Bone marrow (tissue), 2 donors: ENCODE data around the gene GNA14.
"Not testable (repeated sequence)": the region's sequence is repeated elsewhere in the genome, so short reads cannot be mapped to it uniquely, and the experiment has no call there.

Experiments used
- DNase-seq, 2 donors: peaks; one replicate each; lab custom pipeline; 2025; lab: John Stamatoyannopoulos, UW

GNA14 gene

GRCh38 chr9:77588271-77588937 is 59.7 kb downstream of the GNA14 start:
- no peak for DNase-seq

DNA sequence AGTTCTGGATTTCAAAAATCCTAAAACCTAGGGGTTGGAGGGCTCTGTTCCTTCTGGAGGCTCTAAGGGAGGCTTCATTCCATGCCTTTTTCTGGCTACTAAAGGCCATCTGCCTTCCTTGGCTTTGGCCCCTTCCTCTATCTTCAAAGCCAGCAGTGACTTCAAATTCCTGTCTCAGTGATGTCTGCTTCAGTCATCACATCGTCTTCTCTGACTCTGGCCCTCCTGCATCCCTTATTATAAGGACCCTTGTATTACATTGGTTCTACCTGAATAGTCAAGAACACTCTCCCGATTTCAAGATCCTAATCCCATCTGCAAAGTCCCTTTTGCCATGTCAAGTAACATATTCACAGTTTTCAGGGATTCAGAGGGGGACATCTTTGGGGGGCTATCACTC is 60.3 kb downstream of the GNA14 start:
- no peak for DNase-seq

GRCh38 chr9:77587042-77587441 is 61.1 kb downstream of the GNA14 start:
- DNase-seq, result no peak

DNA sequence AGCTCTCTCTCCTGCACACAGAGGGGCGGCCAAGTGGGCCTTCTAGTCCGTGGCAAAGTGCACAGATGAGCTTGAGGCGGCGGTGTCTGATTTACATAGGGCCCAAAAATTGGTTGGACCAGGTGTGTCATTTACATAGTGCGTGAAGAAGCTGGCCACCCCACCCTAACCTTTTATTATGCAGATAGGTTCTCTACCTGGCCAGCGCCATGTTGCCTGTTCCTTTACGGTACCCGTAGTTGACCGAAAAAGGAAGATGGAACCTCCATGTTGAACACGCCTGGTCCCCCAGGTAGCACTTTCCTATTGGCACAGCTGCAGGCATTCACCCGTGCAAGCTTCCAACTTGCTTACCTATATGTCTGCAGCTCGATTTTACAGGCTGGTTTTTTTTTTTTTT is 61.5 kb downstream of the GNA14 start:
- DNase-seq, result no peak

DNA sequence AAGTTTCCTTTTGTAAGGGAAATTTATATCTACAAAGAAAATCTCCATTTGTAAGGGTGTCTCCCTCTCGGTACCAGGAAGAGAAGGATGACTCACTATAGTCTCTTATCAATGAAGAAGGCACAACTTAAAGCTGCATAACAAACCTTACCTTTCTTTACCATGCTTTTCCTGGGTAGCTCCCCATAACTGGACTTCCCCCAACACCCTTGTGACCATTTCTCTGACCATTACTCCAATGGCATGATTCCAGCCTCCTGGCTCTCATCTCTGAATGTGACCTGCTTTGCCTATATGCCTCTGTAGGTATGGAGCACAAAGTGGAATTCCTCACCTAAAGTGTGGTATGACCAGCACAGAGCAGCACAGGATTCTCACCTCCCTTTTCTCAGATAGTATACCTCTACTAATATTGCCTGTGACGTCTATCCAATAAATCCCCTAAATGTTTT is 62.8 kb downstream of the GNA14 start:
- no peak for DNase-seq

- not testable (repeated sequence) for DNase-seq
These were observed 63.2 kb downstream of the GNA14 start for GRCh38 chr9:77584927-77585326.

- no peak for DNase-seq
These were observed 65.1 kb downstream of the GNA14 start for GRCh38 chr9:77582961-77583576.

- no peak for DNase-seq
These were observed 65.6 kb downstream of the GNA14 start for GRCh38 chr9:77582525-77582924.

- no peak for DNase-seq
These were observed 72.3 kb downstream of the GNA14 start for GRCh38 chr9:77575785-77576184.

- no peak for DNase-seq
These were observed 78.8 kb downstream of the GNA14 start for GRCh38 chr9:77569335-77569734.

DNA sequence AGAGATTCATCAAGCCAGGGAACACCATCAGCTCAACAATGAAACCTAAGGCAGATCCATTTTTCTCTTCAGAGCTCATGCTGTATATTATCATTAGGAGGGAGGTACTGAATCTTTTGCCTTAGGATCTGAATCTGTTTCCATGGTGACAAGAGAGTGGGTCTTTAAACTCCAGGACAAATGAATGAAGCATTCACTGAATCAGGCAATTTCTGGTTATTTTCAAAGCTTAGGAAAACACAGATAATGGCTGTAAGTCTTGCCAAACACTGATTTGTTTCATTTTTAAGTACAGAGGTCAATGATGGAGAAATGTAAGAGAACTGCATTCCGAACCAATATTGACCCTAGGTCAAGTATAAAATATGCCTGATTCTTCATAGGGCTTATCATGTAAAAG is 84.9 kb downstream of the GNA14 start:
- DNase-seq, result no peak

GRCh38 chr9:77562019-77562748 is 85.9 kb downstream of the GNA14 start:
- DNase-seq, result no peak

DNA sequence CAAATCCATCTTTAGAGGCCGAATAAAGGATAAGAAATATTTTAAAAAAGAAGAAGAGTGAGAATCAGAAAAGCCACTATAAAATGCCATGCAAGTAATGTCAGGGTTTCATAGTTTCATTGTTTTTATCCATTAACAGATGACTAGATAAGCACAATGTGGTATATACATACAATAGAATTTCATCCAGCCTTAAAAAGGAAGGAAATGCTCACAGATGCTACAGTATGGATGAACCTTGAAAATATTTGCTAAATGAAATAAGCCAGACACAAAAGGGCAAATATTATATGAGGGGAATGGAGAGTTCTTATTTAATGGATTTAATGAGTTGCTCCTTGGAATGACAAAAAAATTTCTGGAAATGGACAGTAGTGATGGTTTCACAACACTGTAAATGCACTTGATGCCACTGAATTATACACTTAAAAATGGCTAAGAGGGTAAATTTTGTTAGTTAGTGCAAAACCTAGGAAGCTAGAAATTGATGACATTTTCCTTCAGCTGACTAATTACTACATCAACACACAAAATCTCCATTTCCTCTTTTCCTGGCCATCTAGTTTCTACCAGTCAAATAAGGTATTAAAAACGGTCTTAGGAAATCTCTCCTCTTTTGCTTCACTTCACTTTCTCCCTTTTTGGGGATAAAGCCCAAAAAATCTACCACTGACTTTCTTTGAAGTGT is 86.6 kb downstream of the GNA14 start:
- DNase-seq, result no peak

DNA sequence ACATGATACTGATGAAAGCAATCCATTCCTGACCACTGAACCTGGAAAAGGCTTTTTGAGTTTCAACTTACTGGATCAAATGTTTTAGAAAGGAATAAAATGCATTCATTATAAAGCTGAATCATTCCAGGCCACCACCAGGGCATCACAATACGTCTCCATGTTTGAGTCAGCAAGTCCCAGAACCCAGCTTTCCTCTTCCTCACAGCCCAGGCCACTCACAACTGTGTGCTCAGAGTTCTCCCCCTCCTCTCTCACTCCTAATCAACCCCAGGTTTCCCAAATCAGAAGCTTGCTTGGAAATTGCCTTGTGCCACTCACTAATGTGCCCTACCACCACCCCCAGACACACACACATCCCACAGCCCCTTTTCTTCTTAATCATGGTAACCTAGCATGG is 91.7 kb downstream of the GNA14 start:
- DNase-seq, result no peak

- no peak for DNase-seq
These were observed 93.5 kb downstream of the GNA14 start for GRCh38 chr9:77554586-77555105.

GRCh38 chr9:77547106-77547730 is 100.9 kb downstream of the GNA14 start:
- DNase-seq, result no peak

DNA sequence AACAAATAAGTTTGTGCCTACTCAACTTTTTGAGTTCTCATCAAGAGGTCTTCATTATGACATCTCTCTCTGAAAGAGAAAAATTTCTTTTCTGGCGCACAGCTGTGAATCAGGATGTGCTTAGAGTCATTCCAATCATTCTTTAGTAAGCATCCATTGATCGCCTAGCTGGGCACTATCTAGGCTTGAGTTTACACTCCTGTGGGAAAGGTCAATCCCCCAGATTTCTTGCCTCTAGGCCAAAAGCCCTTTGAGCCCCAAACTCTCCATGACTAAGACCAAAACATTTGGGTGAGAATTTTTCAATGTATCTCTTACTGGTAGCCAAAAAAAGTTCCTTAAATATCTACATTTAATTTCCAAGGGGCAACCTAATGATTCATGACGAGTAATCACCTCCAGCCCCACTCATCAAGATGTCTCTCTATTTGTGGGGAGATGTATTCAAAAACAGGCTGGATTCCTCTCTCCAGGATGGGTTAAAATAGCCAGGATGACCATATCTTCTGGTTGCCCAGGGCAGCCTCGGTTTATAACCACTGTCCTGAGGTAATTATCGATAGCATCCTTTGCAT is 101.7 kb downstream of the GNA14 start:
- DNase-seq, result no peak

DNA sequence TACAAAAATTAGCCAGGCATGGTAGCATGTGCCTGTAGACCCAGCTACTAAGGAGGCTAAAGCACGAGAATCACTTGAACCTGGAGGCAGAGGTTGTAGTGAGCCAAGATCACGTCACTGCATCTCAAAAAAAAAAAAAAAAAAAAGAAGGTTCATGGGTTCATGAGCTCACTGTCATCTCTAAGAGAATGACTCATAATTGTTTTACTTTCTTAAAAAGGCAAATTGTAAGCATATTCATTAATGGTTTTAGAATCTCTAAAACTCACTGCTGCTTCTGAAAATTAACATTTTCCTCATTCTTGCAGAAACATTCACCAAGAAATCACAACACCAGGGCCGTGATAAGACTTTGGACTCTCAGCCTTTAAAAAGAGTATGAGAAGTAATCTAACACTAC is 103.6 kb downstream of the GNA14 start:
- DNase-seq, result no peak

GRCh38 chr9:77543131-77543822 is 104.8 kb downstream of the GNA14 start:
- no peak for DNase-seq

DNA sequence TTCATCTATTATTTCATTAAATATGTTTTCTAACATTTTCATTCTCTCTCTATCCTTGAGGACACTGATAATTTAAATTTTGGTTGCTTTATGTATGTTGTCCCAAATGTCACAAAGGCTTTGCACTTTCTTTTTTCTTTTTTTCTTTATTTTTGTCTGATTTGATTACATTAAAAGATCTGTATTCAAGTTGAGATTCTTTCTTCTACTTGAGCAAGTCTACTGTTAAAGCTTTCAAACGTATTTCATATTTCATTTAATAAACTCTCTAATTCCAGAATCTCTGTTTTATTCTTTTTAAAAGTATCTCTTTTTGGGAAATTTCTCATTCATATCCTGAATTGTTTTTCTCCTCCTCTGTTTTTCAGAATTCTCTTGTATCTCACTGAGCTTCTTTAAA is 106.5 kb downstream of the GNA14 start:
- no peak for DNase-seq

DNA sequence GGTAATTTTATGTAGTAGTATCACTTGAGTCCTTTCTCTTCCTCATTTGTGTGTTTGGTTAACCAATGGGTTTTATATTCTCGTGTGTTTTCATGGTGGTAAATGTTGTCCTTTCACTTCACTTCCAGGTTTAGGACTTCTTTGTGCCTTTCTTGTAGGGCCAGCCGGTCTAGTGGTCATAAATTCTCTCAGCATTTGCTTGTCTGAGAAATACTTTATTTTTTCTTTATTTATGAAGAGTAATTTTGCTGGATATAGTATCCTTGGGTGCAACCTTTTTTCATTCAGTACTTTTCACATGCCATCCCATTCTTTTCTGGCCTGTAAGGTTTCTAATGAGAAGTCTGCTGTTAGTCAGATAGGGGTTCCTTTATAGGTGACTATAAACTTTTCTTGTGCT is 107.1 kb downstream of the GNA14 start:
- no peak for DNase-seq
